Measurements from ENCODE around the gene DISP2. TPM values are rescaled to one million over a fixed set of nuclear protein-coding genes. Genes with fewer than 3 reads are reported as not detected.

DISP2 gene
- total and polyA plus RNA-seq, 9 of the 15 experiments (the other 6 are each of a cell fraction or from before 2014, with no cell fraction given) = 0.06 to 0.89 (median 0.15) TPM; not detected in 1

DNA sequence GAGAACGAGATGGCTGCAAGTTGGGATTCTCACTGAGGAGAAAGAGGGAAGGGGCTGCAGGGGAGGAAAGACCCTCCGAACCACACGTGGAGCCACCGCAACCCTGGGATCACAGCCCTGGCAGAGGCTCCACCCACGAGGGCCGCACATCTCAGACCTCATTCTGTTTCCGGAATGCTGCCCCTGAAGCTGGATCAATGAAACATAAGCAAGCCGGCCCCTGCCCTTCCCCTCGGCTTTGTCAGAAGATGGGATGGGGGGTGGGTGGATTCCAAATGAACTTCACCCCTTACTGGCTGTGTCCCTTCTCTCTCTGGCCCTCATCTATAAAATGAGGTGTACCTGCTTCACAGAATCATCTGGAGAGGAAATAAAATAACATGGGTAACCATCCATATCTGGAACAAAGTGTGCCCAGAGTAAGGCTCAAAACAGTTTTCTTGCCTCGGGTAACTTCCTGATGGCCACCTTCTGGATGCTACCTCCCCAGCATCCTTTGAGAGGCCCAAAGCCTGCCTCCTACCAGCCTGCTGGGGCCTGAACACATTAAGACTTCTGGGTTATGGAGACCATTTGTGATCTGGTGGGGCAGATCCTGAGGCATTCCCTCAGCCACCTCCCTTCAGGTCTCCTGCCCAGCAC is 12.7 kb upstream of the DISP2 start:
- Histone ChIP-seq H3K27ac (ENCODE audit: extremely low read depth, low read depth, low read length) (no peak overlapping the region), H2AFZ (ENCODE audit: low read depth, low read length) (no peak overlapping the region), H3K4me1 (replicated peaks in 1 of 2; ENCODE audit: control insufficient read depth in 2 of 2, insufficient read depth in 2 of 2, low read length in 2 of 2) (peaks cover 3 to 17% of the 10 kb centered on the region in 2 experiments; a peak in 4 of 5 replicates), H3K9me3 (replicated peaks; ENCODE audit: control insufficient read depth, insufficient read depth, low read depth, low read length) (no peaks in the 10 kb centered on the region), H3K79me2 (ENCODE audit: control insufficient read depth, insufficient read depth, low read length) (no peaks in the 10 kb centered on the region), H3K4me3 (no peak overlapping the region), H3K4me2 (ENCODE audit: insufficient read depth, low read length) (no peak overlapping the region), H4K20me1 (replicated peaks; ENCODE audit: control insufficient read depth, insufficient read depth, low read length) (no peaks in the 10 kb centered on the region), H3K9me1 (ENCODE audit: control insufficient read depth, insufficient read depth, low read length) (no peaks in the 10 kb centered on the region), H3K9ac (ENCODE audit: insufficient read depth in 1 of 2, low read depth in 2 of 2, low read length in 2 of 2) (0 out of 4 replicates have a peak overlapping the region, but pooled peaks of 1 of the 2 experiments have one; percentile 20), H3K27me3 (ENCODE audit: control insufficient read depth in 2 of 2, insufficient read depth in 2 of 2, low read length in 2 of 2) (no peaks in the 10 kb centered on the region), H3K36me3 (ENCODE audit: control insufficient read depth, insufficient read depth, low read length) (no peaks in the 10 kb centered on the region)
- intact Hi-C loops (cut with micrococcal nuclease) (no loop called here), in situ Hi-C loops (cut with MboI) (loop anchor here (5.0 to 10.0 kb wide), 2 partner anchors 77 to 539 kb away; no protein-coding TSS in a partner anchor)
- 25% methylated on average over 7 of the region's 10 CpGs for WGBS (ENCODE audit: insufficient coverage, low coverage, missing lambda C conversion rate)
- no peak for ATAC-seq
- no peak for FAIRE-seq
- ChIA-PET CTCF (ENCODE audit: low intra/inter-chr PET ratio) (interaction anchor here (0.7 to 2.1 kb wide), 3 partner anchors 23 to 443 kb away, joined by 3 to 28 read pairs (median 7); no protein-coding TSS in a partner anchor), POLR2A (interaction anchor here (1.8 kb wide), 1 partner anchor 12 kb away, joined by 7 read pairs; no protein-coding TSS in a partner anchor)
- TF ChIP-seq, protein P1, sequence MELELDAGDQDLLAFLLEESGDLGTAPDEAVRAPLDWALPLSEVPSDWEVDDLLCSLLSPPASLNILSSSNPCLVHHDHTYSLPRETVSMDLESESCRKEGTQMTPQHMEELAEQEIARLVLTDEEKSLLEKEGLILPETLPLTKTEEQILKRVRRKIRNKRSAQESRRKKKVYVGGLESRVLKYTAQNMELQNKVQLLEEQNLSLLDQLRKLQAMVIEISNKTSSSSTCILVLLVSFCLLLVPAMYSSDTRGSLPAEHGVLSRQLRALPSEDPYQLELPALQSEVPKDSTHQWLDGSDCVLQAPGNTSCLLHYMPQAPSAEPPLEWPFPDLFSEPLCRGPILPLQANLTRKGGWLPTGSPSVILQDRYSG (tag; conservative IDR thresholded peaks at IDR 0.05; ENCODE audit: low read depth) = no peak
- TF ChIP-seq ZBTB17 (CRISPR knock-in tag; IDR thresholded peaks at IDR 0.05) = no peak
- TF ChIP-seq, protein P2, sequence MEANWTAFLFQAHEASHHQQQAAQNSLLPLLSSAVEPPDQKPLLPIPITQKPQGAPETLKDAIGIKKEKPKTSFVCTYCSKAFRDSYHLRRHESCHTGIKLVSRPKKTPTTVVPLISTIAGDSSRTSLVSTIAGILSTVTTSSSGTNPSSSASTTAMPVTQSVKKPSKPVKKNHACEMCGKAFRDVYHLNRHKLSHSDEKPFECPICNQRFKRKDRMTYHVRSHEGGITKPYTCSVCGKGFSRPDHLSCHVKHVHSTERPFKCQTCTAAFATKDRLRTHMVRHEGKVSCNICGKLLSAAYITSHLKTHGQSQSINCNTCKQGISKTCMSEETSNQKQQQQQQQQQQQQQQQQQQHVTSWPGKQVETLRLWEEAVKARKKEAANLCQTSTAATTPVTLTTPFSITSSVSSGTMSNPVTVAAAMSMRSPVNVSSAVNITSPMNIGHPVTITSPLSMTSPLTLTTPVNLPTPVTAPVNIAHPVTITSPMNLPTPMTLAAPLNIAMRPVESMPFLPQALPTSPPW (CRISPR knock-in tag; IDR thresholded peaks at IDR 0.05) = no peak
- no peak for TF ChIP-seq MECOM (CRISPR knock-in tag; IDR thresholded peaks at IDR 0.05)
- TF ChIP-seq ZNF785 (CRISPR knock-in tag; IDR thresholded peaks at IDR 0.05) = no peak
- TF ChIP-seq ZNF121 (CRISPR knock-in tag; conservative IDR thresholded peaks at IDR 0.05) = no peak
- TF ChIP-seq EGR1 (conservative IDR thresholded peaks at IDR 0.05) = no peak
- no peak for TF ChIP-seq NCOA4 (IDR thresholded peaks at IDR 0.05; ENCODE audit: partially characterized antibody)
- no peak for TF ChIP-seq DDX20 (tag; IDR thresholded peaks at IDR 0.05; ENCODE audit: low read depth)
- no peak for TF ChIP-seq XRCC4 (IDR thresholded peaks at IDR 0.05; ENCODE audit: extremely low read depth, insufficient read depth, insufficient read length)
- no peak for TF ChIP-seq FOXM1 (IDR thresholded peaks at IDR 0.05; ENCODE audit: low read depth)
- no peak for TF ChIP-seq FOXM1 (CRISPR knock-in tag; IDR thresholded peaks at IDR 0.05; ENCODE audit: low read depth)
- TF ChIP-seq ZNF175 (CRISPR knock-in tag; IDR thresholded peaks at IDR 0.05; ENCODE audit: low read depth) = no peak
- no peak for TF ChIP-seq MEIS2 (IDR thresholded peaks at IDR 0.05; ENCODE audit: partially characterized antibody)
- TF ChIP-seq, protein P3, sequence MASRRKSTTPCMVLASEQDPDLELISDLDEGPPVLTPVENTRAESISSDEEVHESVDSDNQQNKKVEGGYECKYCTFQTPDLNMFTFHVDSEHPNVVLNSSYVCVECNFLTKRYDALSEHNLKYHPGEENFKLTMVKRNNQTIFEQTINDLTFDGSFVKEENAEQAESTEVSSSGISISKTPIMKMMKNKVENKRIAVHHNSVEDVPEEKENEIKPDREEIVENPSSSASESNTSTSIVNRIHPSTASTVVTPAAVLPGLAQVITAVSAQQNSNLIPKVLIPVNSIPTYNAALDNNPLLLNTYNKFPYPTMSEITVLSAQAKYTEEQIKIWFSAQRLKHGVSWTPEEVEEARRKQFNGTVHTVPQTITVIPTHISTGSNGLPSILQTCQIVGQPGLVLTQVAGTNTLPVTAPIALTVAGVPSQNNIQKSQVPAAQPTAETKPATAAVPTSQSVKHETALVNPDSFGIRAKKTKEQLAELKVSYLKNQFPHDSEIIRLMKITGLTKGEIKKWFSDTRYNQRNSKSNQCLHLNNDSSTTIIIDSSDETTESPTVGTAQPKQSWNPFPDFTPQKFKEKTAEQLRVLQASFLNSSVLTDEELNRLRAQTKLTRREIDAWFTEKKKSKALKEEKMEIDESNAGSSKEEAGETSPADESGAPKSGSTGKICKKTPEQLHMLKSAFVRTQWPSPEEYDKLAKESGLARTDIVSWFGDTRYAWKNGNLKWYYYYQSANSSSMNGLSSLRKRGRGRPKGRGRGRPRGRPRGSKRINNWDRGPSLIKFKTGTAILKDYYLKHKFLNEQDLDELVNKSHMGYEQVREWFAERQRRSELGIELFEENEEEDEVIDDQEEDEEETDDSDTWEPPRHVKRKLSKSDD (conservative IDR thresholded peaks at IDR 0.05; ENCODE audit: low read length) = no peak
- TF ChIP-seq SMARCC2 (IDR thresholded peaks at IDR 0.05; ENCODE audit: low read depth) = no peak
- no peak for TF ChIP-seq ZNF143 (CRISPR knock-in tag; IDR thresholded peaks at IDR 0.05)
- DNase-seq (ENCODE audit: extremely low read depth in 1 of 4, low spot score in 3 of 4) = no peak
- BruUV-seq (replicated peaks) = no TSS peak

Measured in K562 (cell line).